ENCODE data around the gene RHOG. TPM values are rescaled to one million over a fixed set of nuclear protein-coding genes. Genes with fewer than 3 reads are reported as not detected.

RHOG gene
- total and polyA plus RNA-seq, 5 donors from 2014 or later = 173 to 276 (median 234) TPM

DNA sequence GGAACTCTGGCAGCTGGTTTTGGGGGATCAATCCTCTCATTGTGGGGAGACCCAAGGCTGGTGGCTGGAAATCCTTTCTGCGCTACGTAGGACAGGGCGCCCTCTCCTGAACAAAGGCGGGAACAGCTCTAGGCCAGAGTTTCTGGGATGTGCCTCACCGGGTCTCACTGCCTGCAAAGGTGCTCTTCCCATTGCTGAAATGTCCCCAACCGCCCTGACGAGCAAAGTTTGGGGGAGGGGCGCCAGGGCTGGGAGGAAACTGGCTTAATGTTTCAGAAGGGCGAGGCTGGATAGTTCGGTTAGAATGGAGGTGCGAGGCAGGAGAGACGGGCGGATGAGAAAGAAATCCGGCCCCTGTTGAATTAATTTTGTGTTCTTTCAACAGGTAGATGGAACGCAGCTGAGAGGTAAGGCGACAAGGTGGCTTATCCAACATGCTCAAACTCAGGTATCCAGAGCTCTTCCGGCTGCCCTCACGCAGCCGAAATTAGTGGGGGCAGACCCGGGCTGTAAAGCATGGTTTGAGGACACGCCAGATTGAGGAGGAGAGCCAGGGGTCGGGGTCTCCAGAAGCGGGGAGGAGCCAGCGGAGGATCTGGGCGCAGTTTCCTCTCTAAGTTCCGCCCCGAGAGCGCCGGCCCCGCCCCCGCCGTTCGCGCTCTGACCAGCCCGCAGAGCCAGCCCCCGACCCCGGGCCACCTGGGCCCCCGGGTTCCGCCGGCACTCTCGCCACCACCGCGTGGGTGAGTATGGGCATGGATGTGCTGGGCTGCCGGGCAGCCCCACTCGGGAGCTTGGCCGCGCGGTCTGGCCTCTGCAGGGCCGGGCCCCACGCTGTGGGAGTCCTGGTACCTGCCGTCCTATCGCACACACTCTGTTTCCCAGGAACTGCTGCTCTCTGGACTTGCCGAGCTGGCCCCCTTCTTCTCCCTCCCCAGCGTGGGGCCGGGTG, 32.6 kb downstream of the RHOG start, which contains the start of gene PGAP2:
TSS of gene PGAP2 (plus strand) at position 652 of the 952 bp plus-strand sequence. CDS start 2,700 bp downstream, outside the sequence.
- Mint-ChIP-seq H3K27ac (peak within 1 kb of the TSS; percentile 95 to 98 (median 97)), H3K36me3 (peaks cover 17% of the 10 kb centered on the region), H3K9me3 (no peaks in the 10 kb centered on the region), H3K4me3 (peak within 1 kb of the TSS; percentile 89 to 98 (median 96)), H3K4me1 (peaks cover 6 to 26% (median 12%) of the 10 kb centered on the region in 4 donors), H3K27me3 (no peaks in the 10 kb centered on the region)
- Histone ChIP-seq H3K4me3 (ENCODE audit: low read depth, low read length) (peak within 1 kb of the TSS; percentile 88), H3K27me3 (ENCODE audit: control insufficient read depth, insufficient read depth, low read length) (no peaks in the 10 kb centered on the region), H3K36me3 (ENCODE audit: control insufficient read depth, insufficient read depth, low read length) (no peaks in the 10 kb centered on the region), H3K4me1 (ENCODE audit: control insufficient read depth, insufficient read depth, low read length, poor library complexity, severe bottlenecking) (peaks cover 14% of the 10 kb centered on the region), H3K9me3 (ENCODE audit: control insufficient read depth in 2 of 2, low read length in 2 of 2) (no peaks in the 10 kb centered on the region), H3K27ac (ENCODE audit: insufficient read depth, low read length, poor library complexity, severe bottlenecking) (peak within 1 kb of the TSS; percentile 63)
- DNase-seq = peak; percentile 50 to 68 (median 64)
- peak; percentile 59 to 60 for ATAC-seq (ENCODE audit: low read depth in 2 of 2)

DNA sequence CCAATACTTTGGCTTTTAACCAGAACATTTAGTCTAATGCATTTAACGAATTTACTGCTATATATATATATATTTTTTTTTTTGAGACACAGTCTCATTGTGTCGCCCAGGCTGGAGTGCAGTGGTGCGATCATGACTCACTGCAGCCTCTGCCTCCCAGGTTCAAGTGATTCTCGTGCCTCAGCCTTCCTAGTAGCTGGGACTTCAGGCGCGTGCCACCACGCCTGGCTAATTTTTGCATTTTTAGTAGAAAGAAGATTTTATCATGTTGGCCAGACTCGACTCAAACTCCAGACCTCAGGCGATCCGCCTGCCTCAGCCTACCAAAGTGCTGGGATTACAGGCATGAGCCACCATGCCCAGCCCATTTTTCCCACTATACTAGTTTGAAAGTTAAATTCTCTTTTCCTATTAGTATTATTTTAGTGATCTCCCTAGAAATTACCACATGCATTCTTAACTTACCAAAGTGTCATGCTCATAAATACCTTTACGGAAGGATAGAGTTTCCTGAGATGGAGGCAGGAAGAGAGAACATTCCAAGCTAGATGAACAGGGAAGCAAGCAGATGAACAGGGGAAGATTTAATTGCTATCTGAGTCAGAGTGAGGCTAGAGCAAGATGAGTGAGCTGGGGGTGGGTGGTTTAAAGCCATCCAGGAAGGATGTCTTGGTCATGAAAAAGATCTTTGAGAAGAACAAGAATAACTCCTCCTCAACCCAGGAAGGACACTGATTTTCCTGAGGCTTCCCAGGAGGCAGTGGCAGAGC, 36.8 kb downstream of the RHOG start:
- Histone ChIP-seq H3K36me3 (ENCODE audit: control insufficient read depth, insufficient read depth, low read length) (no peaks in the 10 kb centered on the region), H3K4me1 (ENCODE audit: control insufficient read depth, insufficient read depth, low read length, poor library complexity, severe bottlenecking) (peaks cover 12% of the 10 kb centered on the region), H3K4me3 (ENCODE audit: low read depth, low read length) (no peak overlapping the region), H3K9me3 (ENCODE audit: control insufficient read depth in 2 of 2, low read length in 2 of 2) (no peaks in the 10 kb centered on the region), H3K27me3 (ENCODE audit: control insufficient read depth, insufficient read depth, low read length) (no peaks in the 10 kb centered on the region), H3K27ac (ENCODE audit: insufficient read depth, low read length, poor library complexity, severe bottlenecking) (no peak overlapping the region)
- Mint-ChIP-seq H3K4me1 (peaks cover 2 to 19% (median 6%) of the 10 kb centered on the region in 4 donors), H3K36me3 (no peaks in the 10 kb centered on the region), H3K4me3 (peak overlapping the region in 1 of 4 donors; percentile 33), H3K27ac (peak overlapping the region in 1 of 3 donors; percentile 12), H3K9me3 (no peaks in the 10 kb centered on the region), H3K27me3 (no peaks in the 10 kb centered on the region)
- no peak for ATAC-seq (ENCODE audit: low read depth in 2 of 2)
- no peak for DNase-seq

DNA sequence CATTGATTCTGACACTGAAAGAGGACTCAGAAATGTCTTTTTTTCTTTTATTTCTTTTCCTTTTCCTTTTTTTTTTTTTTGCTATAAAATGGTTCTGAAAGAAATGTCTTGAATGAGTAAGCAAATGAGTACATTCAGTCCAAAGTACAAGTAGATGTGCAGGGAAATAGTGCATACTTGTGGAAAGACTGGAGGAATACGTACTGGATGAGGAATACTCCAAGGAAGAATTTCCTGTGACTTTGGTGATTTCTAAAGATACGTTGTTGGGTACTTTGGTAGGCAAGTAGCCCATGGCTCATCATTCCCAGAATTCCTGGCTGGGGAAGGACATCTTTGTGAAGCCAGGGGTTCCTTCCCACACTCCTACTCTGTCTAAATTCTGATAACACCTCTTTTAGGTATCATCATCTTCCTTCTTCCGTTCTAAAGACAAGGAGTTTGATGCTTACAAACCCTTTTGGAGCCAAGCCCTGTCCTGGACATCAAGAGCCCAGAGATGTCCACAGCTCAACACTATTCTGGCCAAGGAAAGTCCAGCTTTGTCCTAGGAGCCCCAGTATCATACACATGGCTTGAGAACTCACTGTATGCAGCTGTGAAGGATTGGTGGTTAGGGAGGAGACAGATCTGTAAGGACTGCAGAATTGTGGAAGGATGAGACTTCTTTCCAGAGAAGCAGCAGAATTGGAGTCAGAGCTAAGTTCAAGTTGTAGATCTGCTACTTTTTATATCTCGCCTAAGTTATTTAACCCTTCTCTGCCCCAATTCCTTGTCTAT, 38.6 kb downstream of the RHOG start:
- Mint-ChIP-seq H3K27ac (no peak overlapping the region), H3K4me3 (peak overlapping the region in 1 of 4 donors; percentile 62), H3K27me3 (no peaks in the 10 kb centered on the region), H3K9me3 (no peaks in the 10 kb centered on the region), H3K36me3 (no peaks in the 10 kb centered on the region), H3K4me1 (peaks cover 0 to 20% (median 3%) of the 10 kb centered on the region in 4 donors)
- Histone ChIP-seq H3K9me3 (ENCODE audit: control insufficient read depth in 2 of 2, low read length in 2 of 2) (no peaks in the 10 kb centered on the region), H3K27me3 (ENCODE audit: control insufficient read depth, insufficient read depth, low read length) (no peaks in the 10 kb centered on the region), H3K4me3 (ENCODE audit: low read depth, low read length) (no peak overlapping the region), H3K36me3 (ENCODE audit: control insufficient read depth, insufficient read depth, low read length) (no peaks in the 10 kb centered on the region), H3K27ac (ENCODE audit: insufficient read depth, low read length, poor library complexity, severe bottlenecking) (no peak overlapping the region), H3K4me1 (ENCODE audit: control insufficient read depth, insufficient read depth, low read length, poor library complexity, severe bottlenecking) (peaks cover 6% of the 10 kb centered on the region)
- ATAC-seq (ENCODE audit: low read depth in 2 of 2) (no peak), DNase-seq (no peak)

DNA sequence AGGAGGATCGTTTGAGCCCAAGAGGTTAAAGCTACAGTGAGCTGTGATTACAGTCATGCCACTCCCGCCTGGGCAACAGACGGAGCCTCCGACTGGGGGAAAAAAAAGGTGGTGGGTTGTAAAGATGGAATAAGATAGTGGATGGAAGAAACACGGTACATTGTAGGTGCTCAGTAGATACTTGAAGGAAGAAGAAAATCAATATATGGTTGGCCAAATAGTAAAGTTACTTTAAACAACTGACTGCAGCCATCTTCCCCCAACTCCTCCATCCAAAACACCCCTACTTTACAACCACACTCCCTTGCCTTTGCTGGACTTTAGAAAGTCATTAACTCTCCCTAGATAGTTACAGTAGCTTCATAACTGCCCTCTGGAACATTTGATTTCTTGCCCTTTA, 40.9 kb downstream of the RHOG start:
- Mint-ChIP-seq H3K4me1 (peaks cover 9 to 39% (median 14%) of the 10 kb centered on the region in 4 donors), H3K4me3 (peak overlapping the region in 3 of 4 donors; percentile 13 to 65 (median 35)), H3K9me3 (no peaks in the 10 kb centered on the region), H3K36me3 (no peaks in the 10 kb centered on the region), H3K27me3 (no peaks in the 10 kb centered on the region), H3K27ac (peak overlapping the region; percentile 60 to 99 (median 67))
- DNase-seq (no peak), ATAC-seq (ENCODE audit: low read depth in 2 of 2) (no peak)
- Histone ChIP-seq H3K36me3 (ENCODE audit: control insufficient read depth, insufficient read depth, low read length) (no peaks in the 10 kb centered on the region), H3K4me3 (ENCODE audit: low read depth, low read length) (no peak overlapping the region), H3K9me3 (ENCODE audit: control insufficient read depth in 2 of 2, low read length in 2 of 2) (no peaks in the 10 kb centered on the region), H3K4me1 (ENCODE audit: control insufficient read depth, insufficient read depth, low read length, poor library complexity, severe bottlenecking) (peaks cover 26% of the 10 kb centered on the region), H3K27me3 (ENCODE audit: control insufficient read depth, insufficient read depth, low read length) (no peaks in the 10 kb centered on the region), H3K27ac (ENCODE audit: insufficient read depth, low read length, poor library complexity, severe bottlenecking) (no peak overlapping the region)

DNA sequence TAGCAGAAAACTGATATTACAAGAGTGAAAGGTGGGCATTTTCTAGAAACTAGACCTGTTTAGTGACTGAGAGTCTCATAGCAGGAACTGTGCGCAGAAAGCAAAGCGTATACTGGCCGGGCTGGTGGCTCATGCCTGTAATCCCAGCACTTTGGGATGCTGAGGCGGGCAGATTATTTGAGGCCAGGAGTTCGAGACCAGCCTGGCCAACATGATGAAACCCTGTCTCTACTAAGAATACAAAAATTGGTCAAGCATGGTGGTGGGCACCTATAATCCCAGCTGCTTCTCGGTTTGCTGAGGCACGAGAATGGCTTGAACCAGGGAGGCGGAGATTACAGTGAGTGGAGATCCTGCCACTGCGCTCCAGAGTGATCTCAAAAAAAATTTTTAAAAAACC, 41.6 kb downstream of the RHOG start:
- no peak overlapping the region for H3K27ac ChIP-seq (ENCODE audit: insufficient read depth, low read length, poor library complexity, severe bottlenecking)
- no peaks in the 10 kb centered on the region for H3K27me3 Mint-ChIP-seq
- no peak for DNase-seq
- H3K36me3 Mint-ChIP-seq = peaks cover 4% of the 10 kb centered on the region
- H3K4me1 Mint-ChIP-seq = peaks cover 9 to 47% (median 20%) of the 10 kb centered on the region in 4 donors
- H3K36me3 ChIP-seq (ENCODE audit: control insufficient read depth, insufficient read depth, low read length) = peaks cover under 1% of the 10 kb centered on the region
- peak overlapping the region in 2 of 3 donors; percentile 99 to 100 for H3K27ac Mint-ChIP-seq
- H3K27me3 ChIP-seq (ENCODE audit: control insufficient read depth, insufficient read depth, low read length) = no peaks in the 10 kb centered on the region
- peak overlapping the region; percentile 80 to 96 (median 93) for H3K4me3 Mint-ChIP-seq
- peaks cover 28% of the 10 kb centered on the region for H3K4me1 ChIP-seq (ENCODE audit: control insufficient read depth, insufficient read depth, low read length, poor library complexity, severe bottlenecking)
- no peaks in the 10 kb centered on the region for H3K9me3 Mint-ChIP-seq
- H3K4me3 ChIP-seq (ENCODE audit: low read depth, low read length) = no peak overlapping the region
- H3K9me3 ChIP-seq (ENCODE audit: control insufficient read depth in 2 of 2, low read length in 2 of 2) = no peaks in the 10 kb centered on the region
- no peak for ATAC-seq (ENCODE audit: low read depth in 2 of 2)

DNA sequence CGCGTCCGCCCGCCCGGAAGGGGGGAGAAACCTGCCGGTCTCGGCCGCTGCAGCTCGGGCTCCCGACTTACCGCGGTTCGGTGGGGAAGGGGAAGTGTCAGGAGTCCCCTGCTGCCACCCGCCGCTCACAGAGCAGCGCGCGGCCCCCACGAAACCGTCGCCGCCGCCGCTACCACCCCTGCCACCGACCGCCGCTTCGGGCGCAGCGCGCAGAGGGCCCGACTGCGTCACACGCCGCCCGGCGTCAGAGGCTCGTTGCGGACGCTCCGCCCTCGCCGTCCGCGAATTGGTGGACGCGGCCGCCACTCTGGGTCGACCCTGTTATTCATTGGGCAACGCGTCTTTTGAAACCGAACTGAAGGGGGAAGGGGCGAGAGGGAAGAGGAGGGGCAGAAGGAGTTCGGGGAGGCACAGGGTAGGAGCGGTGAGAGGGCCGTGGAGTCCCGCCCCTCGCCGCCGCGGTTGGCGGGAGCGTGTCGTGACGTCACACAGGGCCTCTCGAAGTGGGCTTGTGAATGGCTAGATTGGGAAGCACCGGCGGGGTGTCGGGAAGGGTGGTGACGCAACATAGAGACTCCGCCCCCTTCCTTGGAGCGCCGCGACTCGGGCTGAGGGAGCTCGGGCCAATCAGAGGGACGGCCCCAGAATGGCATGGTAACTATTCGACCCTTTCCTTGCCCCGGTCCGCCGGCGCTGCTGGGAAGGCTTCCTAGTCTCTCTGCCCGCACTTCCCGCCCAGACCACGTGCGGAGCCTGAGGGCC, 43.2 kb downstream of the RHOG start, which contains the start of gene NUP98:
TSS of gene NUP98 (minus strand) at position 226 of the 762 bp plus-strand sequence. CDS start 15,437 bp downstream, outside the sequence.
- ATAC-seq (ENCODE audit: low read depth in 2 of 2) = peak; percentile 96 to 97
- no peaks in the 10 kb centered on the region for H3K27me3 Mint-ChIP-seq
- H3K9me3 Mint-ChIP-seq = no peaks in the 10 kb centered on the region
- peak within 1 kb of the TSS; percentile 97 for H3K27ac ChIP-seq (ENCODE audit: insufficient read depth, low read length, poor library complexity, severe bottlenecking)
- no peaks in the 10 kb centered on the region for H3K9me3 ChIP-seq (ENCODE audit: control insufficient read depth in 2 of 2, low read length in 2 of 2)
- peak within 1 kb of the TSS; percentile 80 to 96 (median 93) for H3K4me3 Mint-ChIP-seq
- H3K4me1 Mint-ChIP-seq = peaks cover 15 to 58% (median 28%) of the 10 kb centered on the region in 4 donors
- DNase-seq = peak; percentile 100
- peak within 1 kb of the TSS; percentile 91 for H3K4me3 ChIP-seq (ENCODE audit: low read depth, low read length)
- H3K27ac Mint-ChIP-seq = peak within 1 kb of the TSS; percentile 99 to 100 (median 99)
- H3K27me3 ChIP-seq (ENCODE audit: control insufficient read depth, insufficient read depth, low read length) = no peaks in the 10 kb centered on the region
- peaks cover 14% of the 10 kb centered on the region for H3K36me3 Mint-ChIP-seq
- H3K4me1 ChIP-seq (ENCODE audit: control insufficient read depth, insufficient read depth, low read length, poor library complexity, severe bottlenecking) = peaks cover 28% of the 10 kb centered on the region
- H3K36me3 ChIP-seq (ENCODE audit: control insufficient read depth, insufficient read depth, low read length) = peaks cover 10% of the 10 kb centered on the region
